ENCODE results near the gene NRG4. TPM values are rescaled to one million over a fixed set of nuclear protein-coding genes. Genes with fewer than 3 reads are reported as not detected.

NRG4 gene
- total and polyA plus RNA-seq, 11 donors, result 1.1 TPM; not detected in 10

DNA sequence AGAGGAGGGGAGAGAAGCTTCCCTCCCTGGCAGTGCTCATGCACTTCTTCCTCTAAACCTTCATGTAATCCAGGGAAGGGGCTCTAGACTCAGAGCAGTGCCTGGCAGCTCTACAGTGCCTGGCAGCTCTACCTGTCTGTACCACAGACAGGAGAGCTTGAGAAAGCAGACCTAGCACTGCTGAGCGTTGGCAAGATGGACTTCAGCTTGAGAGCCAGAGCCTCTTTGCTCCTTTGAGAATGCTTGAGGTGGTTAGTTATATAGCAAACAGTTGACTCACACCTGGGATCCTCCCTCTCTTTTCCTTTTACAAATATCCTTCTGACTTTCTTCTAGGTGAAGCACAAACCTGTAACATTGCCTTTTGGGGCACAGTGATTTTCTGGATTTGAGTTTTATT is 87.6 kb downstream of the NRG4 start:
- no peaks in the 10 kb centered on the region for H3K9me3 ChIP-seq
- no peaks in the 10 kb centered on the region for H3K27me3 ChIP-seq
- TF ChIP-seq POLR2A (IDR thresholded peaks at IDR 0.05), result no peak
- TF ChIP-seq, protein P1, sequence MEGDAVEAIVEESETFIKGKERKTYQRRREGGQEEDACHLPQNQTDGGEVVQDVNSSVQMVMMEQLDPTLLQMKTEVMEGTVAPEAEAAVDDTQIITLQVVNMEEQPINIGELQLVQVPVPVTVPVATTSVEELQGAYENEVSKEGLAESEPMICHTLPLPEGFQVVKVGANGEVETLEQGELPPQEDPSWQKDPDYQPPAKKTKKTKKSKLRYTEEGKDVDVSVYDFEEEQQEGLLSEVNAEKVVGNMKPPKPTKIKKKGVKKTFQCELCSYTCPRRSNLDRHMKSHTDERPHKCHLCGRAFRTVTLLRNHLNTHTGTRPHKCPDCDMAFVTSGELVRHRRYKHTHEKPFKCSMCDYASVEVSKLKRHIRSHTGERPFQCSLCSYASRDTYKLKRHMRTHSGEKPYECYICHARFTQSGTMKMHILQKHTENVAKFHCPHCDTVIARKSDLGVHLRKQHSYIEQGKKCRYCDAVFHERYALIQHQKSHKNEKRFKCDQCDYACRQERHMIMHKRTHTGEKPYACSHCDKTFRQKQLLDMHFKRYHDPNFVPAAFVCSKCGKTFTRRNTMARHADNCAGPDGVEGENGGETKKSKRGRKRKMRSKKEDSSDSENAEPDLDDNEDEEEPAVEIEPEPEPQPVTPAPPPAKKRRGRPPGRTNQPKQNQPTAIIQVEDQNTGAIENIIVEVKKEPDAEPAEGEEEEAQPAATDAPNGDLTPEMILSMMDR (IDR thresholded peaks at IDR 0.05), result no peak
- no peak overlapping the region for H3K27ac ChIP-seq
- DNase-seq (no peak), ATAC-seq (no peak)
- H3K4me1 ChIP-seq, result peaks cover 0 to 38% (median 13%) of the 10 kb centered on the region in 12 donors
- H3K4me3 ChIP-seq, result no peak overlapping the region
- intact Hi-C loops (cut with DNase I), result loop anchor here in 3 of 10 donors (10.0 kb wide), 2 partner anchors 110 to 200 kb away; a partner anchor contains a TSS
- peaks cover 0 to 24% (median 0%) of the 10 kb centered on the region in 9 donors for H3K36me3 ChIP-seq
- 88 to 100% (median 97%) methylated on average over 1 of the region's 1 CpG for WGBS, 4 donors

DNA sequence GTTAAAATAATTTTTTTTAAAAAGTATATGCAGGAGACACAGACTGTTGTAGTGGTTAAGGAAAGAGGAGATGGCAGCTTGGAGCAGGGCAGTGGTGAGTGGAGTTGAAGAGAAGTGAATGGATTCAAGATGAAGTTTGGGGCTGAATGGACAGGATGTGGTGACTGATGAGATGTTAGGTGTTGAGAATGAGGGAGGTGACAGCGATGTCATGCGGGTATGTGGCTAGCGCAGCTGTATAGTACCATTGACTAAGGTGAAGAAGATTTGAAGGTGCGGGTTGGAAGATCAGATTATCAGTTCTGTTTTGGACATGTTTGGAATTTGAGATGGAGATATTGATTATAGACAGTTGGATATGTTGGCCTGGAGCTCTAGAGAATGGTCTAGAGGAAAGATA is 88.5 kb downstream of the NRG4 start:
- H3K4me3 ChIP-seq, result no peak overlapping the region
- ATAC-seq (no peak), DNase-seq (no peak)
- intact Hi-C loops (cut with DNase I), result loop anchor here in 3 of 10 donors (10.0 kb wide), 2 partner anchors 109 to 199 kb away; a partner anchor contains a TSS
- WGBS, 4 donors, result 94 to 98% (median 96%) methylated on average over 4 of the region's 4 CpGs
- peaks cover 0 to 35% (median 12%) of the 10 kb centered on the region in 12 donors for H3K4me1 ChIP-seq
- H3K9me3 ChIP-seq, result no peaks in the 10 kb centered on the region
- TF ChIP-seq, protein P1 (IDR thresholded peaks at IDR 0.05), result no peak
- no peak for TF ChIP-seq POLR2A (IDR thresholded peaks at IDR 0.05)
- H3K27me3 ChIP-seq, result no peaks in the 10 kb centered on the region
- H3K36me3 ChIP-seq, result peaks cover 0 to 32% (median under 1%) of the 10 kb centered on the region in 9 donors
- H3K27ac ChIP-seq, result no peak overlapping the region

DNA sequence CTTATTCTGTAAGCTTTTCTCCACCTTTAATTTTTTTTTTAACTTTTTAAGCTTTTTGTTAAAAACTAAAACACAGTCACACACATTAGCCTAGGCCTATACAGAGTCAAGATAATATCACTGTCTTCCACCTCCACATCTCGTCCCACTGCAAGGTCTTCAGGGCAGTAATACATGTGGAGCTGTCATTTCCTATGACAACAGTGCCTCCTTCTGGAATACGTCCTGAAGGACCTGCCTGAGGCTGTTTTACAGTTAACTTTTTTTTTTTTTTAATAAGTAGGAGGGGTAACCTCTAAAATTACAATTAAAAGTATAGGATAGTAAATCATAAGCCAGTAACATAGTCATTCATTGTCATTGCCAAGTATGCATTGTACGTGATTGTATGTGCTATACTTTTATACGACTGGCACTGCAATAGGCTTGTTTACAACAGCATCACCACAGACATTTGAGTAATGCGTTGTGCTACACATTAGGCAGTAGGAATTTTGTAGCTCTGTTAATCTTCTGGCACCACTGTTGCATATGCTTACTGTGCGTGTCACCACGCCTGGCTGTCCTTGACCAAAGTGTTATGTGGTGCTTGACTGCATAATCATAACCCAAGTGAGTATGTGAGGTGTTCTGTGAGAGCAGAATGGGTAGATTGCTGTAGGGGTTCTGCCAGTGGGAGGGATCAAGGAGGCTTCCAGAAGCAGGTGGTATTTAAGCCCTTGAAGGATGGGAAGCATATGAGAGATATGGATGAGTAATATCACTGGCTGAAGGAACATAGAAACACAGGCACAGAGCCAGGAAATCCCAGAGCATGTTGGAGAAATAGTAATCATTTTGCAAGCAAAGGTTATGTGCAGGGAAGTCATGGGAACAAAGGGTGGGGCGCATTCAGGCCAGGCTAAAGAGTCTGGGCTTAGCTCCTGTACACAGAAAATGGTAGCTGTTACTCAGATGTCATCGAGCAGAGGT is 90.2 kb downstream of the NRG4 start:
- Histone ChIP-seq H3K27ac (no peak overlapping the region), H3K27me3 (no peaks in the 10 kb centered on the region), H3K9me3 (no peaks in the 10 kb centered on the region), H3K4me1 (peaks cover 0 to 40% (median 12%) of the 10 kb centered on the region in 12 donors), H3K4me3 (no peak overlapping the region), H3K36me3 (peaks cover 0 to 43% (median 17%) of the 10 kb centered on the region in 9 donors)
- TF ChIP-seq, protein P1 (IDR thresholded peaks at IDR 0.05), result peak in 10 of 12 donors; percentile 18 to 60 (median 44)
- TF ChIP-seq POLR2A (IDR thresholded peaks at IDR 0.05), result no peak
- intact Hi-C loops (cut with DNase I), result loop anchor here in 3 of 10 donors (10.0 kb wide), 2 partner anchors 107 to 197 kb away; a partner anchor contains a TSS
- ATAC-seq (peak; percentile 66 to 78 (median 70)), DNase-seq (peak in 3 of 5 donors; percentile 10 to 34 (median 34))
- WGBS, 4 donors, result 48 to 58% (median 54%) methylated on average over 9 of the region's 9 CpGs

DNA sequence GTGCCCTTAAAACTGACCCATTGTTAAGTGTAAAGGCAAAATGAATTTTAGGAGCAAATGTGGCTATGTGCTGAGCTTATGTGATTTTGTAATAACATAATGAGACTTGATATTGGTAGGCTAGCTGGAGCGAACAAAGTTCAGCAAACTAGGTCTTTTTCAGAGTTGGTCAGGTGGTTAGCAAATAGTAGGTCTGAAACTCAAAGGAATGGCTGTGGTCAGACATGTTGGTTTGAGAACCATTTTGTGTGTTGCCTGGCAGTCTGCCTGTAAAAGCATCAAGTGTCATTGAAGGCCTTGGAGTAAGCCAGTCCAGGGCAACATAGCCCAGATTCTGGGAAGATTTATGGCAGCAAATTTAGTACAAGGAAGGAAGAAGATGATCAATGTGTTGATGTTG is 92.1 kb downstream of the NRG4 start:
- TF ChIP-seq, protein P1 (IDR thresholded peaks at IDR 0.05), result no peak
- no peak for TF ChIP-seq POLR2A (IDR thresholded peaks at IDR 0.05)
- Histone ChIP-seq H3K36me3 (peaks cover 0 to 50% (median 24%) of the 10 kb centered on the region in 9 donors), H3K27me3 (no peaks in the 10 kb centered on the region), H3K4me1 (peaks cover 0 to 32% (median 11%) of the 10 kb centered on the region in 12 donors), H3K4me3 (no peak overlapping the region), H3K27ac (no peak overlapping the region), H3K9me3 (no peaks in the 10 kb centered on the region)
- ATAC-seq (no peak), DNase-seq (no peak)
- WGBS, 4 donors, result 92 to 100% (median 99%) methylated on average over 1 of the region's 1 CpG
- intact Hi-C loops (cut with DNase I), result loop anchor here in 3 of 10 donors (10.0 kb wide), 2 partner anchors 105 to 195 kb away; a partner anchor contains a TSS
